Measurements from ENCODE around the gene CTPS2. TPM values are rescaled to one million over a fixed set of nuclear protein-coding genes. Genes with fewer than 3 reads are reported as not detected.

CTPS2 gene
- total and polyA plus RNA-seq, 2 experiments from 2014 or later = 10.4 to 35.5 TPM

GRCh38 chrX:16552546-16552945, 159.9 kb downstream of the CTPS2 start:
- Mint-ChIP-seq H3K36me3 (ENCODE audit: low read depth) (peaks cover 24% of the 10 kb centered on the region; the same call in 2 of the 3 replicates), H3K4me1 (peaks cover 10% of the 10 kb centered on the region; the same call in 1 of the 3 replicates), H3K27ac (no peak overlapping the region), H3K27me3 (ENCODE audit: insufficient read depth, low read depth, poor library complexity) (peaks cover 6% of the 10 kb centered on the region), H3K4me3 (no peak overlapping the region), H3K9me3 (peaks cover 14% of the 10 kb centered on the region)
- no peaks in the 10 kb centered on the region for H3K4me1 ChIP-seq (ENCODE audit: insufficient read depth)
- no peaks in the 10 kb centered on the region for H4K20me1 ChIP-seq (replicated peaks; ENCODE audit: insufficient read depth)
- H3K9me2 ChIP-seq (ENCODE audit: insufficient read depth) = no peaks in the 10 kb centered on the region
- DNase-seq (ENCODE audit: low spot score) (no peak), ATAC-seq (no peak)
- H3K79me2 ChIP-seq (replicated peaks; ENCODE audit: insufficient read depth) = no peaks in the 10 kb centered on the region
- H3K4me3 ChIP-seq = no peak overlapping the region
- TF ChIP-seq REST (IDR thresholded peaks at IDR 0.05; ENCODE audit: unreplicated experiment) (no peak), ZNF331 (CRISPR knock-in tag; IDR thresholded peaks at IDR 0.05; ENCODE audit: low read depth) (no peak)
- H3K4me2 ChIP-seq = no peak overlapping the region
- H2AFZ ChIP-seq = no peak overlapping the region
- H3K27me3 ChIP-seq (ENCODE audit: insufficient read depth) = no peaks in the 10 kb centered on the region
- H3F3A ChIP-seq (replicated peaks; ENCODE audit: low read depth) = no peaks in the 10 kb centered on the region
- H3K36me3 ChIP-seq (ENCODE audit: insufficient read depth) = peaks cover 5% of the 10 kb centered on the region; the same call in 1 of the 2 replicates
- no peak overlapping the region for H3K27ac ChIP-seq (ENCODE audit: low read depth)

GRCh38 chrX:16547644-16548043, 164.8 kb downstream of the CTPS2 start:
- no peak overlapping the region for H3K4me3 ChIP-seq
- Mint-ChIP-seq H3K27me3 (ENCODE audit: insufficient read depth, low read depth, poor library complexity) (peaks cover 7% of the 10 kb centered on the region), H3K4me3 (no peak overlapping the region), H3K4me1 (peaks cover 10% of the 10 kb centered on the region; the same call in 1 of the 3 replicates), H3K27ac (no peak overlapping the region), H3K36me3 (ENCODE audit: low read depth) (peaks cover 11% of the 10 kb centered on the region; the same call in 1 of the 3 replicates), H3K9me3 (no peaks in the 10 kb centered on the region; the same call in 2 of the 3 replicates)
- H3K27ac ChIP-seq (ENCODE audit: low read depth) = no peak overlapping the region
- H3K4me2 ChIP-seq = no peak overlapping the region
- no peaks in the 10 kb centered on the region for H3K4me1 ChIP-seq (ENCODE audit: insufficient read depth)
- DNase-seq (ENCODE audit: low spot score) = no peak
- no peaks in the 10 kb centered on the region for H3K79me2 ChIP-seq (replicated peaks; ENCODE audit: insufficient read depth)
- H3K27me3 ChIP-seq (ENCODE audit: insufficient read depth) = no peaks in the 10 kb centered on the region
- no peaks in the 10 kb centered on the region for H3K36me3 ChIP-seq (ENCODE audit: insufficient read depth)
- no peaks in the 10 kb centered on the region for H3K9me2 ChIP-seq (ENCODE audit: insufficient read depth)
- H4K20me1 ChIP-seq (replicated peaks; ENCODE audit: insufficient read depth) = no peaks in the 10 kb centered on the region
- no peak overlapping the region for H2AFZ ChIP-seq
- H3F3A ChIP-seq (replicated peaks; ENCODE audit: low read depth) = no peaks in the 10 kb centered on the region
- no peak for ATAC-seq
- TF ChIP-seq CREB1 (CRISPR knock-in tag; IDR thresholded peaks at IDR 0.05; ENCODE audit: low read depth) (no peak), ZNF114 (CRISPR knock-in tag; IDR thresholded peaks at IDR 0.05) (no peak), JUNB (IDR thresholded peaks at IDR 0.05; ENCODE audit: unreplicated experiment) (no peak), ETS1 (IDR thresholded peaks at IDR 0.05) (no peak), EZH2 (IDR thresholded peaks at IDR 0.05; ENCODE audit: low read depth, unreplicated experiment) (no peak), STAT1 (IDR thresholded peaks at IDR 0.05; ENCODE audit: unreplicated experiment) (no peak), CTCF (conservative IDR thresholded peaks at IDR 0.05; ENCODE audit: low read depth in 2 of 2) (no peak), NANOG (IDR thresholded peaks at IDR 0.05; ENCODE audit: borderline replicate concordance) (no peak)
